ENCODE data around the gene WNK1. TPM values are rescaled to one million over a fixed set of nuclear protein-coding genes. Genes with fewer than 3 reads are reported as not detected.

WNK1 gene
- total RNA-seq, 1 experiment from 2014 or later: 117 TPM

DNA sequence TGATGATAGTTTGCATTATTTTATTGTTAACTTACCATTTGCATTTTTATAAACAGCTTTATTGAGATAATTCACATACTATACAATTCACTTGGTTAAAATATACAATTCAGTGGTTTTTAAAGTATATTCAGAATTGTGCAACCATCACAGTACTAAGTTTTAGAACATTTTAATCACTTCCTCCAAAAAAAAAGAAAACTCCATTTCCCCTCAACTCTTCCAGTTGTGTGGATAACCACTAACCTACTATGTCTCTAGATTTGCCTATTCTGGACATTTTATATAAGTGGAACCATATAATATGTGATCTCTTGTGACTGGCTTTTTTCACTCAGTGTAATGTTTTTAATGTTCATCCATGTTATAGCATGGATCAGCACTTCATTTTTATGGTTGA, 41.3 kb downstream of the WNK1 start:
- no peaks in the 10 kb centered on the region for H3K9me3 Mint-ChIP-seq
- H2AK5ac ChIP-seq (ENCODE audit: insufficient read length, low read length): no peak overlapping the region
- H3K4me1 ChIP-seq (ENCODE audit: insufficient read depth, low read length): peaks cover 3% of the 10 kb centered on the region; the same call in 1 of the 2 replicates
- H2BK5ac ChIP-seq (ENCODE audit: insufficient read length, low read length): no peak overlapping the region
- H2AFZ ChIP-seq (ENCODE audit: low read length): no peak overlapping the region
- no peak overlapping the region for H4K8ac ChIP-seq (replicated peaks; ENCODE audit: insufficient read length, low read depth, low read length)
- H3K9me3 ChIP-seq (ENCODE audit: control insufficient read depth, low read depth, low read length): no peaks in the 10 kb centered on the region
- H3K27ac Mint-ChIP-seq: no peak overlapping the region
- H3K4me3 Mint-ChIP-seq: no peak overlapping the region
- H3K23ac ChIP-seq (ENCODE audit: insufficient read length, low read depth, low read length): no peak overlapping the region
- no peak overlapping the region for H3K9ac ChIP-seq (ENCODE audit: extremely low read depth, insufficient read length, low read length)
- no peak overlapping the region for H3K56ac ChIP-seq (ENCODE audit: insufficient read length, low read depth, low read length)
- no peak for DNase-seq
- H2BK12ac ChIP-seq (ENCODE audit: insufficient read length, low read depth, low read length): no peak overlapping the region
- H3K18ac ChIP-seq (ENCODE audit: insufficient read length, low read depth, low read length): no peak overlapping the region
- H3K27ac ChIP-seq (ENCODE audit: insufficient read length, low read depth, low read length): no peak overlapping the region
- no peak overlapping the region for H3T11ph ChIP-seq (ENCODE audit: low read length)
- H2BK120ac ChIP-seq (ENCODE audit: low read depth, low read length, poor library complexity, severe bottlenecking): no peak overlapping the region
- peaks cover 16% of the 10 kb centered on the region for H3K79me1 ChIP-seq (ENCODE audit: insufficient read depth, low read depth, low read length, poor library complexity, severe bottlenecking)
- H2BK15ac ChIP-seq (ENCODE audit: low read depth, low read length): no peak overlapping the region
- H3K27me3 Mint-ChIP-seq (ENCODE audit: low read depth): no peaks in the 10 kb centered on the region
- no peak overlapping the region for H3K4me2 ChIP-seq (ENCODE audit: insufficient read depth, insufficient read length, low read length)
- H3K27me3 ChIP-seq (ENCODE audit: insufficient read depth, low read length): no peaks in the 10 kb centered on the region
- H3K23me2 ChIP-seq (ENCODE audit: insufficient read length, low read depth, low read length, poor library complexity, severe bottlenecking): no peaks in the 10 kb centered on the region
- no peak overlapping the region for H3K14ac ChIP-seq (ENCODE audit: insufficient read depth, low read length)
- no peak overlapping the region for H2BK20ac ChIP-seq (ENCODE audit: low read depth, low read length, poor library complexity, severe bottlenecking)
- H4K91ac ChIP-seq (ENCODE audit: insufficient read length, low read depth, low read length): no peak overlapping the region
- H3K79me2 ChIP-seq (ENCODE audit: insufficient read depth, low read length): peaks cover 16% of the 10 kb centered on the region; the same call in 1 of the 2 replicates
- TF ChIP-seq, protein P1, sequence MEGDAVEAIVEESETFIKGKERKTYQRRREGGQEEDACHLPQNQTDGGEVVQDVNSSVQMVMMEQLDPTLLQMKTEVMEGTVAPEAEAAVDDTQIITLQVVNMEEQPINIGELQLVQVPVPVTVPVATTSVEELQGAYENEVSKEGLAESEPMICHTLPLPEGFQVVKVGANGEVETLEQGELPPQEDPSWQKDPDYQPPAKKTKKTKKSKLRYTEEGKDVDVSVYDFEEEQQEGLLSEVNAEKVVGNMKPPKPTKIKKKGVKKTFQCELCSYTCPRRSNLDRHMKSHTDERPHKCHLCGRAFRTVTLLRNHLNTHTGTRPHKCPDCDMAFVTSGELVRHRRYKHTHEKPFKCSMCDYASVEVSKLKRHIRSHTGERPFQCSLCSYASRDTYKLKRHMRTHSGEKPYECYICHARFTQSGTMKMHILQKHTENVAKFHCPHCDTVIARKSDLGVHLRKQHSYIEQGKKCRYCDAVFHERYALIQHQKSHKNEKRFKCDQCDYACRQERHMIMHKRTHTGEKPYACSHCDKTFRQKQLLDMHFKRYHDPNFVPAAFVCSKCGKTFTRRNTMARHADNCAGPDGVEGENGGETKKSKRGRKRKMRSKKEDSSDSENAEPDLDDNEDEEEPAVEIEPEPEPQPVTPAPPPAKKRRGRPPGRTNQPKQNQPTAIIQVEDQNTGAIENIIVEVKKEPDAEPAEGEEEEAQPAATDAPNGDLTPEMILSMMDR (conservative IDR thresholded peaks at IDR 0.05): no peak
- no peak overlapping the region for H4K5ac ChIP-seq (ENCODE audit: insufficient read length, low read depth, low read length)
- no peaks in the 10 kb centered on the region for H3K36me3 Mint-ChIP-seq (ENCODE audit: insufficient read depth in 1 of 3, low read depth in 3 of 3)
- H3K4ac ChIP-seq (ENCODE audit: low read depth, low read length): no peak overlapping the region
- peaks cover 21 to 30% of the 10 kb centered on the region in 2 experiments for H3K4me1 Mint-ChIP-seq
- H4K20me1 ChIP-seq (ENCODE audit: control insufficient read depth, insufficient read depth, insufficient read length): no peaks in the 10 kb centered on the region

Measured in H9 (cell line).